Pancreas (tissue), 10 donors: ENCODE data around the gene NCAPH2. TPM values are rescaled to one million over a fixed set of nuclear protein-coding genes. Genes with fewer than 3 reads are reported as not detected.

Experiments used
- ATAC-seq, 4 donors: fragments of 200-7000 bp; cut with Tn5 transposase; one replicate each; pipeline versions ENCODE4 v1.8.0 to v1.9.1; 2020; ENCODE audit warnings: mild to moderate bottlenecking in 4 of 4, moderate library complexity in 4 of 4
- DNase-seq, 6 donors: peaks; one replicate each; pipeline ENCODE4 v3.0.0-alpha.2; 2020
- FAIRE-seq: peaks from 2 replicates; lab custom pipeline; 2012; peaks lifted over from hg19 to GRCh38; lab: Jason Lieb, UNC
- H3K27ac ChIP-seq, 4 donors: fragments of 200-600 bp; sonication (generic); 1 replicate in 3 of 4; 2 replicates in 1 of 4; pipeline versions ENCODE4 v1.5.0 to v1.8.0; 2020
- H3K27me3 ChIP-seq, 4 donors: fragments of 200-600 bp; one replicate each; pipeline ENCODE4 v1.8.0; 2021
- H3K36me3 ChIP-seq, 3 donors: fragments of 200-600 bp; sonication (generic) in 1 of 3; one replicate each; pipeline versions ENCODE4 v1.5.0 to v1.8.0; 2020 to 2021
- H3K4me1 ChIP-seq, 3 donors: fragments of 200-600 bp; one replicate each; pipeline ENCODE4 v1.8.0; 2021
- H3K4me3 ChIP-seq, 4 donors: fragments of 200-600 bp; sonication (generic) in 2 of 4; one replicate each; pipeline versions ENCODE4 v1.5.0 to v1.8.0; 2020 to 2021
- H3K9me3 ChIP-seq, 4 donors: fragments of 200-600 bp; one replicate each; pipeline ENCODE4 v1.8.0; 2021
- CTCF ChIP-seq, 4 donors: fragments of 200-600 bp; sonication (generic) in 3 of 4; IDR thresholded peaks; one replicate each; pipeline versions ENCODE4 v1.5.0 to v1.8.0; 2021; ENCODE audit warnings: antibody characterized with exemption in 4 of 4
- WGBS, 2 donors: extraction: QIAGEN DNeasy Blood & Tissue Kit; methylation state at CpG; one replicate each; pipeline ENCODE4 v1.1.7; 2013; 5-methylcytosine and 5-hydroxymethylcytosine counted together
- intact Hi-C, 3 donors: fragments of 100-400 bp; cut with DNase I; formaldehyde crosslinking; loops; one replicate each; pipeline versions ENCODE4 v1.11.1 to v1.14.2; 2022
- polyA plus RNA-seq, 2 donors: library from polyadenylated mRNA; stranded (reverse); fragments of 200-250 nt; gene quantifications; one replicate each; pipeline ENCODE4 v1.2.3, GENCODE V29; 2013
- total RNA-seq, 6 donors: library from RNA; stranded (reverse); fragmentation: NEBNext Ultra II Directional in 4 of 6; extraction: Animal tissue kit (Norgen Biotek cat#: 25700) in 4 of 6; gene quantifications; one replicate each; pipeline versions ENCODE4 v1.2.1 to v1.2.4, GENCODE V29; 2021 to 2023
- donor health status: healthy with polysubstance abuse.
- donor health status: DM: no; HTN: no; CAD: no; lungs with moderate emphysema.
- donor health status: DM: no; HTN: no; CAD: no.
- donor health status: control.
- donor health status: control.
- donor health status: Bipolar disorder and iron deficiency.
- donor health status: DM: yes; HTN: yes; CAD: no.
- donor health status: DM: no; HTN: no; CAD: no.
- donor health status: DM: no; HTN: no; CAD: no.
- donor health status: DM: yes; HTN: yes; CAD: no.

Gene NCAPH2
- total and polyA plus RNA-seq, 8 donors, result 15.9 to 70.1 (median 24.2) TPM

- no peak for TF ChIP-seq CTCF (IDR thresholded peaks at IDR 0.05)
- H3K4me1 ChIP-seq, result no peaks in the 10 kb centered on the region
- intact Hi-C loops, result loop anchor here in 1 of 3 donors (10.0 kb wide), 1 partner anchor 47 kb away; no protein-coding TSS in a partner anchor
- no peak for FAIRE-seq
- H3K9me3 ChIP-seq, result no peaks in the 10 kb centered on the region
- H3K27me3 ChIP-seq, result no peaks in the 10 kb centered on the region
- 95 to 96% methylated on average over 24 to 26 of the region's 26 CpGs for WGBS, 2 donors
- H3K4me3 ChIP-seq, result no peak overlapping the region
- H3K27ac ChIP-seq, result no peak overlapping the region
- no peak for DNase-seq
- H3K36me3 ChIP-seq, result peaks cover 9 to 77% (median 70%) of the 10 kb centered on the region in 3 donors
- ATAC-seq, result no peak
Observed at GRCh38 chr22:50461536-50461935, 46.5 kb upstream of the NCAPH2 start.

GRCh38 chr22:50461979-50462540, 46.0 kb upstream of the NCAPH2 start:
- no peaks in the 10 kb centered on the region for H3K9me3 ChIP-seq
- H3K27ac ChIP-seq, result no peak overlapping the region
- no peak for ATAC-seq
- WGBS, 2 donors, result 94 to 95% methylated on average over 30 of the region's 30 CpGs
- intact Hi-C loops, result loop anchor here in 1 of 3 donors (10.0 kb wide), 1 partner anchor 47 kb away; no protein-coding TSS in a partner anchor
- DNase-seq, result no peak
- FAIRE-seq, result no peak
- no peaks in the 10 kb centered on the region for H3K4me1 ChIP-seq
- no peak for TF ChIP-seq CTCF (IDR thresholded peaks at IDR 0.05)
- H3K27me3 ChIP-seq, result no peaks in the 10 kb centered on the region
- no peak overlapping the region for H3K4me3 ChIP-seq
- peaks cover 9 to 81% (median 72%) of the 10 kb centered on the region in 3 donors for H3K36me3 ChIP-seq

- Histone ChIP-seq H3K9me3 (no peaks in the 10 kb centered on the region), H3K4me1 (no peaks in the 10 kb centered on the region), H3K36me3 (peaks cover 9 to 89% (median 74%) of the 10 kb centered on the region in 3 donors), H3K27ac (no peak overlapping the region), H3K4me3 (no peak overlapping the region), H3K27me3 (no peaks in the 10 kb centered on the region)
- TF ChIP-seq CTCF (IDR thresholded peaks at IDR 0.05), result no peak
- FAIRE-seq (no peak), DNase-seq (no peak), ATAC-seq (no peak)
- intact Hi-C loops, result loop anchor here in 1 of 3 donors (10.0 kb wide), 1 partner anchor 49 kb away; no protein-coding TSS in a partner anchor
- 92 to 93% methylated on average over 28 of the region's 28 CpGs for WGBS, 2 donors
Observed at GRCh38 chr22:50463188-50463900, 44.7 kb upstream of the NCAPH2 start.

- WGBS, 2 donors, result 93% methylated on average over 24 of the region's 24 CpGs
- TF ChIP-seq CTCF (IDR thresholded peaks at IDR 0.05), result no peak
- Histone ChIP-seq H3K27ac (no peak overlapping the region), H3K4me3 (no peak overlapping the region), H3K4me1 (no peaks in the 10 kb centered on the region), H3K27me3 (no peaks in the 10 kb centered on the region), H3K36me3 (peaks cover 9 to 82% (median 69%) of the 10 kb centered on the region in 3 donors), H3K9me3 (no peaks in the 10 kb centered on the region)
- ATAC-seq (no peak), DNase-seq (no peak), FAIRE-seq (no peak)
- intact Hi-C loops, result loop anchor here in 1 of 3 donors (10.0 kb wide), 1 partner anchor 50 kb away; no protein-coding TSS in a partner anchor
Observed at GRCh38 chr22:50464451-50464850, 43.6 kb upstream of the NCAPH2 start.
